Ovary (tissue), 3 donors: Measurements from ENCODE around the gene ACADS.

Source experiments
- POLR2A ChIP-seq: fragments of 450-650 bp; IDR thresholded peaks from one replicate; pipeline ENCODE4 v1.6.1; 2017; ENCODE audit warnings: antibody characterized with exemption, mild to moderate bottlenecking, moderate library complexity
- TF ChIP-seq, protein P1 (sequence below), 3 donors: fragments of 450-650 bp in 2 of 3; fragments of 200-600 bp in 1 of 3; IDR thresholded peaks; one replicate each; pipeline versions ENCODE4 v1.5.1 to v1.8.0; 2016 to 2022; ENCODE audit warnings: antibody characterized with exemption in 3 of 3, mild to moderate bottlenecking in 1 of 3
- donor health status: DM: no; HTN: no; CAD: no.

DNA sequence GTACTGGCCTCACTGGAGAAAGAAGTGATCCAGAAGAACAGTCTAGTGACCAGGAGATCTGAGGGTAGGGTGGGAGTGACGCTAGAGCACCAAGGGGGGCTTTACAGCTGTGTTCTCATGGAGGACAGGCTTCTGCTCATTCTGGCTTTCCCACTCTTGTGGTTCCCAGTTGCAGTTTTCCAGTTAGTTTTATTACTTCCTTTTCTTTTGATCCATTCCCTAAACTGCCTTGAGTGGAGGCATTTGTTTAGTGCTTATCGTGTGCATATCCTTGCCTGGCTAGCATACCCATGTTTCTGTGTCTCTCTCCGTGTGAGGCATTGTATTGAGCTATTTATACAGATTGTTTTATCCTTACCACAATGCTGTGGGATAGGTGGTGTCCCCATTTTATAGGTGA is 34.6 kb upstream of the ACADS start:
- TF ChIP-seq, protein P1, sequence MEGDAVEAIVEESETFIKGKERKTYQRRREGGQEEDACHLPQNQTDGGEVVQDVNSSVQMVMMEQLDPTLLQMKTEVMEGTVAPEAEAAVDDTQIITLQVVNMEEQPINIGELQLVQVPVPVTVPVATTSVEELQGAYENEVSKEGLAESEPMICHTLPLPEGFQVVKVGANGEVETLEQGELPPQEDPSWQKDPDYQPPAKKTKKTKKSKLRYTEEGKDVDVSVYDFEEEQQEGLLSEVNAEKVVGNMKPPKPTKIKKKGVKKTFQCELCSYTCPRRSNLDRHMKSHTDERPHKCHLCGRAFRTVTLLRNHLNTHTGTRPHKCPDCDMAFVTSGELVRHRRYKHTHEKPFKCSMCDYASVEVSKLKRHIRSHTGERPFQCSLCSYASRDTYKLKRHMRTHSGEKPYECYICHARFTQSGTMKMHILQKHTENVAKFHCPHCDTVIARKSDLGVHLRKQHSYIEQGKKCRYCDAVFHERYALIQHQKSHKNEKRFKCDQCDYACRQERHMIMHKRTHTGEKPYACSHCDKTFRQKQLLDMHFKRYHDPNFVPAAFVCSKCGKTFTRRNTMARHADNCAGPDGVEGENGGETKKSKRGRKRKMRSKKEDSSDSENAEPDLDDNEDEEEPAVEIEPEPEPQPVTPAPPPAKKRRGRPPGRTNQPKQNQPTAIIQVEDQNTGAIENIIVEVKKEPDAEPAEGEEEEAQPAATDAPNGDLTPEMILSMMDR (IDR thresholded peaks at IDR 0.05): no peak
- TF ChIP-seq POLR2A: no peak
